Measurements from ENCODE around the gene CHRNB2. TPM values are rescaled to one million over a fixed set of nuclear protein-coding genes. Genes with fewer than 3 reads are reported as not detected.

CHRNB2 gene
- polyA plus RNA-seq, 1 donor (not counting 4 experiments of a cell fraction or from before 2014, with no cell fraction given): 0.09 TPM

- FAIRE-seq (no peak), DNase-seq (ENCODE audit: low read depth, low spot score) (no peak)
- Histone ChIP-seq H3K79me2 (ENCODE audit: control insufficient read depth, insufficient read depth, low read length) (peaks cover 35% of the 10 kb centered on the region), H3K4me2 (ENCODE audit: control insufficient read depth, extremely low read depth, insufficient read depth, low read depth, low read length) (no peak overlapping the region), H4K20me1 (ENCODE audit: control insufficient read depth, extremely low read depth, insufficient read depth, low read length) (no peaks in the 10 kb centered on the region), H3K27me3 (ENCODE audit: control insufficient read depth, extremely low read depth, insufficient read depth, low read length) (no peaks in the 10 kb centered on the region), H3K4me3 (ENCODE audit: control insufficient read depth in 2 of 3, extremely low read depth in 1 of 3, insufficient read depth in 2 of 3, low read depth in 1 of 3, low read length in 3 of 3) (no peak overlapping the region), H3K27ac (ENCODE audit: control insufficient read depth, insufficient read depth, low read length) (no peak overlapping the region), H3K4me1 (ENCODE audit: control insufficient read depth, extremely low read depth, insufficient read depth, low read length) (peaks cover 12% of the 10 kb centered on the region), H2AFZ (ENCODE audit: control insufficient read depth, low read length) (peak overlapping the region; percentile 28), H3K9me1 (ENCODE audit: control insufficient read depth, extremely low read depth, insufficient read depth, low read length) (no peaks in the 10 kb centered on the region), H3K9me3 (ENCODE audit: control insufficient read depth, low read depth, low read length) (no peaks in the 10 kb centered on the region), H3K36me3 (ENCODE audit: control insufficient read depth in 2 of 2, extremely low read depth in 1 of 2, insufficient read depth in 2 of 2, low read length in 2 of 2) (no peaks in the 10 kb centered on the region), H3K9ac (ENCODE audit: control insufficient read depth, extremely low read depth, insufficient read depth, low read length) (no peak overlapping the region)
- dilution Hi-C loops (cut with MboI; ENCODE audit: extremely low pct_ligation_motif_present, low sequenced_read_pairs): no loop called here
- TF ChIP-seq CTCF (optimal IDR thresholded peaks at IDR 0.05 in 1 of 3, IDR thresholded peaks at IDR 0.05 in 1 of 3, conservative IDR thresholded peaks at IDR 0.05 in 1 of 3; ENCODE audit: extremely low read depth in 1 of 3, insufficient read depth in 2 of 3, low read length in 3 of 3): no peak
- no peak for TF ChIP-seq EZH2 (IDR thresholded peaks at IDR 0.05; ENCODE audit: low read length)
Measured at GRCh38 chr1:154629061-154629674, 61.6 kb downstream of the CHRNB2 start.

Other genes starting within 250 kb of the CHRNB2 start
- 0.85 to 1.8 TPM (median 1.2 TPM) in 3 replicates for gene AQP10, start 246.7 kb upstream of the CHRNB2 start, polyA plus RNA-seq
- 9.5 to 16.2 TPM (median 12.5 TPM) in 3 replicates for gene ATP8B2, start 242.3 kb upstream of the CHRNB2 start, polyA plus RNA-seq
- gene IL6R, start 162.4 kb upstream of the CHRNB2 start, polyA plus RNA-seq: 12.6 to 24.1 TPM (median 15.9 TPM) in 3 replicates
- not detected in 3 replicates for gene TDRD10, start 65.6 kb upstream of the CHRNB2 start, polyA plus RNA-seq
- gene SHE, start 65.4 kb upstream of the CHRNB2 start, polyA plus RNA-seq: 0.01 to 0.02 TPM (median 0.01 TPM) in 3 replicates
- gene UBE2Q1, start 9.1 kb upstream of the CHRNB2 start, polyA plus RNA-seq: 13.0 to 17.6 TPM (median 17.2 TPM) in 3 replicates
- 137 to 174 TPM (median 148 TPM) in 3 replicates for gene ADAR, start 40.4 kb downstream of the CHRNB2 start, polyA plus RNA-seq